Keratinocyte (primary cell): ENCODE measurements around the gene C2CD2L. TPM values are rescaled to one million over a fixed set of nuclear protein-coding genes. Genes with fewer than 3 reads are reported as not detected.
"Not testable (repeated sequence)": the region's sequence is repeated elsewhere in the genome, so short reads cannot be mapped to it uniquely, and the experiment has no call there.

Source experiments
- DNase-seq: peaks from one replicate; pipeline ENCODE4 v3.0.0-alpha.2; 2011; ENCODE audit warnings: low read depth, missing footprints, low spot score
- FAIRE-seq: peaks from 2 replicates; lab custom pipeline; 2011; peaks lifted over from hg19 to GRCh38; lab: Jason Lieb, UNC
- H2AFZ ChIP-seq: 2 replicates; pipeline ENCODE4 v1.6.0; 2012; ENCODE audit warnings: low read length, control low read depth, inconsistent platforms; ENCODE audit not compliant: control insufficient read depth
- H3K27ac ChIP-seq: 2 replicates; pipeline ENCODE4 v1.5.1; 2011; ENCODE audit warnings: low read length; ENCODE audit not compliant: control insufficient read depth, insufficient read depth
- H3K27me3 ChIP-seq: 3 replicates; pipeline ENCODE4 v1.6.0; 2011; ENCODE audit warnings: low read length; ENCODE audit not compliant: control insufficient read depth, insufficient read depth; ENCODE audit errors: extremely low read depth
- H3K36me3 ChIP-seq, 2 experiments: 2 replicates in 1 of 2; 3 replicates in 1 of 2; pipeline ENCODE4 v1.5.1; 2011; ENCODE audit warnings: low read length in 2 of 2, mild to moderate bottlenecking in 1 of 2; ENCODE audit not compliant: control insufficient read depth in 2 of 2, insufficient read depth in 2 of 2; ENCODE audit errors: extremely low read depth in 1 of 2
- H3K4me1 ChIP-seq: 3 replicates; pipeline ENCODE4 v1.5.1; 2011; ENCODE audit warnings: low read length; ENCODE audit not compliant: control insufficient read depth, insufficient read depth; ENCODE audit errors: extremely low read depth
- H3K4me2 ChIP-seq: 3 replicates; pipeline ENCODE4 v1.6.0; 2011; ENCODE audit warnings: low read depth, low read length; ENCODE audit not compliant: control insufficient read depth, insufficient read depth; ENCODE audit errors: extremely low read depth
- H3K4me3 ChIP-seq, 3 experiments: fragments of 200-600 bp in 1 of 3; sonication (generic) in 1 of 3; 2 replicates in 2 of 3; 3 replicates in 1 of 3; pipeline ENCODE4 v1.5.1; 2011 to 2016; ENCODE audit warnings: low read length in 3 of 3, mild to moderate bottlenecking in 3 of 3, control low read depth in 2 of 3, inconsistent platforms in 1 of 3, low read depth in 1 of 3, mixed read lengths in 1 of 3, mixed run types in 1 of 3, moderate library complexity in 1 of 3; ENCODE audit not compliant: control insufficient read depth in 2 of 3, insufficient read depth in 2 of 3; ENCODE audit errors: extremely low read depth in 1 of 3
- H3K79me2 ChIP-seq: 2 replicates; pipeline ENCODE4 v1.6.0; 2012; ENCODE audit warnings: low read length; ENCODE audit not compliant: control insufficient read depth, insufficient read depth
- H3K9ac ChIP-seq: 3 replicates; pipeline ENCODE4 v1.6.0; 2011; ENCODE audit warnings: low read length; ENCODE audit not compliant: control insufficient read depth, insufficient read depth; ENCODE audit errors: extremely low read depth
- H3K9me1 ChIP-seq: 3 replicates; pipeline ENCODE4 v1.6.0; 2011; ENCODE audit warnings: low read length; ENCODE audit not compliant: control insufficient read depth, insufficient read depth; ENCODE audit errors: extremely low read depth
- H3K9me3 ChIP-seq: 2 replicates; pipeline ENCODE4 v1.5.1; 2012; ENCODE audit warnings: low read depth, low read length; ENCODE audit not compliant: control insufficient read depth
- H4K20me1 ChIP-seq: 3 replicates; pipeline ENCODE4 v1.6.0; 2011; ENCODE audit warnings: low read length; ENCODE audit not compliant: control insufficient read depth, insufficient read depth; ENCODE audit errors: extremely low read depth
- CTCF ChIP-seq, 3 experiments: IDR thresholded peaks in 1 of 3; conservative IDR thresholded peaks in 1 of 3; optimal IDR thresholded peaks in 1 of 3; 2 replicates in 2 of 3; 3 replicates in 1 of 3; pipeline versions ENCODE3 to v1.5.1; 2011; ENCODE audit warnings: low read length in 3 of 3, mild to moderate bottlenecking in 3 of 3, moderate library complexity in 2 of 3, control low read depth in 1 of 3, inconsistent platforms in 1 of 3; ENCODE audit not compliant: insufficient read depth in 2 of 3; ENCODE audit errors: extremely low read depth in 1 of 3
- EZH2 ChIP-seq: IDR thresholded peaks from one replicate; pipeline ENCODE4 v1.6.1; 2012; ENCODE audit warnings: inconsistent platforms, mild to moderate bottlenecking, low read length, moderate library complexity
- dilution Hi-C: fragments of 300-500 bp; cut with MboI; formaldehyde crosslinking; loops from one replicate; pipeline ENCODE4 v1.7.0; 2020; ENCODE audit warnings: low sequenced_read_pairs; ENCODE audit not compliant: extremely low pct_ligation_motif_present
- polyA minus RNA-seq, 3 experiments: library from RNA; depleted of rRNA, polyadenylated mRNA; stranded (reverse); fragments of >200 nt; gene quantifications; 1 replicate in 1 of 3; 2 replicates in 1 of 3; 3 replicates in 1 of 3; pipeline ENCODE4 v1.2.3, GENCODE V29; 2011
- polyA plus RNA-seq, 5 experiments: library from polyadenylated mRNA; depleted of rRNA in 3 of 5; stranded (reverse) in 3 of 5; stranded (forward) in 1 of 5; unstranded in 1 of 5; fragments of >200 nt; gene quantifications; 1 replicate in 1 of 5; 2 replicates in 3 of 5; 3 replicates in 1 of 5; pipeline versions ENCODE4 v1.2.1 to v1.2.3, GENCODE V29; 2011 to 2012; ENCODE audit warnings: missing spikeins in 2 of 5, low read depth in 1 of 5, low replicate concordance in 1 of 5

Gene C2CD2L
- polyA plus RNA-seq, result 2.8 to 3.6 TPM (median 2.9 TPM) in 3 replicates
- polyA plus RNA-seq (2011; ENCODE audit: low read depth), result 12.0 TPM
- polyA plus RNA-seq (2011; cell fraction: cytosol; rRNA removed), result 2.0 and 2.2 TPM in 2 replicates
- 7.9 and 10.3 TPM in 2 replicates for polyA plus RNA-seq (2011; cell fraction: nucleus; rRNA removed)
- 3.8 and 8.4 TPM in 2 replicates for polyA plus RNA-seq (2012; ENCODE audit: low replicate concordance)
- polyA minus RNA-seq, result 4.4 to 11.3 TPM (median 5.4 TPM) in 3 replicates
- 4.2 TPM for polyA minus RNA-seq (2011; cell fraction: cytosol; rRNA and poly(A)+ RNA removed)
- polyA minus RNA-seq (2011; cell fraction: nucleus; rRNA and poly(A)+ RNA removed), result 7.7 and 8.5 TPM in 2 replicates

DNA sequence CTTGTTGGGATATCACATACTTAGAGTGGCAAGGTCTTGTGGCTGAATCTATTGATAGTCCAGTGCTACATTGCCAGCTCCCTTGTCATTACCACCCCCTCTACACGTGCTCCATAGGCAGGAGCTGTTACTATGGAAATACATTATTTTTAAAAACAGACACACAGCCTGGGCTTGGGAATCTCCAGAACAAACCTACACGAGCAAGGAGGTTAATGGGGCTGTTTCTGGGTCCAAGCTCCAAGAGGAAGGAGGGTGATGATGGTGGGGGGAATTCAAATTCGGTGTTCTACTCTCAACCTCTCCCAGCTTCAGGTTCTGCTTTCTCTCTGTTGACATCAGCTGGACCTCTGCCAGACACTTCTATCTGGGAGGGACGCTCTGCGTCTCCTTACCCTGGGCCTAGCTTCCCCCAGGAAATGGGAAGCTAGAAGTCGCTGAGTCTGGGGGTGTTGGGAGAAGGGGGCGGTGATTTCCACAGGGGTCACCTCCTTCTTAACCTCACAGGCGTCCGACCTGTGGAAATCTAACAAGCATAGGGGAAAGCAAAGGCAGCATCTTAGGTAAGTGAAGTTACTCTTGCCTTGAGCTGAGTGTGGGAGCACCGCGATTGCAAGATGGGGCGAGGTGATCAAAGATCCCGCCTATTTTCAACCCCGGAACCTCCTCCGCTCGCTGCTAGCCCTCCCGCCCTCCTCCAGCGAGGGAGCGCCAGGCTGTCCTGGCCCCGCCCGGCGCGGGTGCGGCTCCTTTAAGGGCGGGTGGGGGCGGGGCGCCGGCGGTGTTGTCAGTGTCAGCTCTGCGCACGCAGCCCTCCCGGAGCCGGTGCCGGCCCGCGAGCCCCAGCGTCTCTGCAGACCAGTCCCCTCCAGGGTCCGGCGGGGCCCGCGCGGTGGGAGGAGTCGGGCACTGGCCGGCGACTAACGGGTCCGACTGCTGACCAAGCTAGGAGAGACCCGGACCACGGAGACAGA is at the start of gene C2CD2L:
C2CD2L (plus strand) TSS at position 781 of the 974 bp plus-strand sequence. CDS start 398 bp downstream, outside the sequence.
- peak within 1 kb of the TSS; percentile 76 to 82 (median 82) for H3K4me3 ChIP-seq
- peaks cover 8% of the 10 kb centered on the region for H3K9me1 ChIP-seq
- dilution Hi-C loops, result no loop called here
- H3K79me2 ChIP-seq, result peaks cover 10% of the 10 kb centered on the region
- peak within 1 kb of the TSS; percentile 75 for H2AFZ ChIP-seq
- H3K27ac ChIP-seq, result peak within 1 kb of the TSS; percentile 67
- no peaks in the 10 kb centered on the region for H3K9me3 ChIP-seq
- H3K4me2 ChIP-seq, result peak within 1 kb of the TSS; percentile 95
- peaks cover under 1 to 6% of the 10 kb centered on the region in 2 experiments for H3K36me3 ChIP-seq
- FAIRE-seq, result peak; percentile 70
- peak; percentile 75 for DNase-seq
- H4K20me1 ChIP-seq, result no peaks in the 10 kb centered on the region
- peaks cover 28% of the 10 kb centered on the region for H3K4me1 ChIP-seq
- no peaks in the 10 kb centered on the region for H3K27me3 ChIP-seq
- peak within 1 kb of the TSS; percentile 76 for H3K9ac ChIP-seq
- no peak for TF ChIP-seq EZH2
- no peak for TF ChIP-seq CTCF (optimal IDR thresholded peaks at IDR 0.05 in 1 of 3, IDR thresholded peaks at IDR 0.05 in 1 of 3, conservative IDR thresholded peaks at IDR 0.05 in 1 of 3; ENCODE audit: extremely low read depth in 1 of 3, insufficient read depth in 2 of 3, low read length in 3 of 3)

DNA sequence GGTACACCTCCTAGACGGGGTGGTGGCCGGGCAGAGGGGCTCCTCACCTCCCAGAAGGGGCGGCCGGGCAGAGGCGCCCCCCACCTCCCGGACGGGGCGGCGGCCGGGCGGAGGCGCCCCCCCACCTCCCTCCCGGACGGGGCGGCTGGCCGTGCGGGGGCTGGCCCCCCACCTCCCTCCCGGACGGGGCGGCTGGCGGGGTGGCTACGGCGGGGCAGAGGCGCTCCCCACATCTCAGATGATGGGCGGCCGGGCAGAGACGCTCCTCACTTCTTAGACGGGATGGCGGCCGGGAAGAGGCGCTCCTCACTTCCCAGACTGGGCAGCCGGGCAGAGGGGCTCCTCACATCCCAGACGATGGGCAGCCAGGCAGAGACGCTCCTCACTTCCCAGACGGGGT is 48.0 kb upstream of the C2CD2L start:
- H3K36me3 ChIP-seq, result peaks cover 13 to 15% of the 10 kb centered on the region in 2 experiments
- H3K4me3 ChIP-seq, H3K4me2 ChIP-seq, FAIRE-seq, dilution Hi-C loops, DNase-seq, H4K20me1 ChIP-seq, H3K27ac ChIP-seq, H3K27me3 ChIP-seq, H2AFZ ChIP-seq, H3K9ac ChIP-seq, H3K9me1 ChIP-seq, H3K9me3 ChIP-seq: not testable (repeated sequence)
- H3K79me2 ChIP-seq, result peaks cover 29% of the 10 kb centered on the region
- peaks cover 11% of the 10 kb centered on the region for H3K4me1 ChIP-seq
